Epithelial cell of proximal tubule (primary cell): Measurements from ENCODE around the gene NAV2. TPM values are rescaled to one million over a fixed set of nuclear protein-coding genes. Genes with fewer than 3 reads are reported as not detected.

Source experiments
- DNase-seq: peaks from one replicate; pipeline ENCODE4 v3.0.0-alpha.2; 2011; ENCODE audit warnings: low read depth
- H3K4me3 ChIP-seq: 2 replicates; pipeline ENCODE4 v1.5.1; 2011; ENCODE audit warnings: low read depth, mild to moderate bottlenecking, low read length
- total RNA-seq: library from RNA; depleted of rRNA; stranded (reverse); fragments of >200 nt; gene quantifications from 2 replicates; pipeline ENCODE4 v1.2.3, GENCODE V29; 2015
- TF ChIP-seq, protein P1 (sequence below): conservative IDR thresholded peaks from 2 replicates; pipeline ENCODE4 v1.5.1; 2012; ENCODE audit warnings: low read depth, mild to moderate bottlenecking, low read length

Gene NAV2
- total RNA-seq, 1 donor from 2014 or later: 19.0 TPM

DNA sequence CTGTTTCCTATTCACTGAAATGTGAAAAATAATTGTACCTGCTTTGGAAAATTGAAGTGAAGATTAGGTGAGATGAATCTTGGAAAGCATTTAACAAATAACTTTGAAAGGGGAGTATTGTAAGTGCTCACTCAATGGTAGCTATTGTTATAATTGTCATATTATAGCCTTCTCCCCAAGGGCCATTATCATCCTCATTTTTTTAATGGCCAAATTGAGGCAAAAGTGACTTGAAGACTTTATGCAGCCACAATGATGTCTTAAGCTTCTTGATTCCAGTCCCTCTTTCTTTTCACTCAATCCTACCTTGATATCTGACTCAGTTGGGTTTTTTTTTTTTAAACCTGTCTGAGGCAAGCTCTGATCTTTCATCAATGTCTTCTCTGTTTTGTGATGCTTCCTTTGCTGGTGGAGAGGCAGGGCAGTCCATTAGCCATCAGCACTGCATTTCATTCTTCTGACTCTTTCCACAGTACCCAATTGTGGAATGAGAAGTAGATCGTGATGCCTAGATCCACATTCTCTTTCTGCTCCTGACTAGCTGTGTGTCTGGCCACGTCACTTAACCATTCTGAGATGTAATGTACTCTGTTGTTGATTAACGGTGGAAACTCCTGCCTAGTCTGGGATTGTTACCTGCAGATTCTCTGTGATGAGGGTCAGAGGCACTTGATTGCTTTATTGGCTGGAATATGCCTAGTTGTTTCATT, 346.3 kb downstream of the NAV2 start:
- TF ChIP-seq, protein P1, sequence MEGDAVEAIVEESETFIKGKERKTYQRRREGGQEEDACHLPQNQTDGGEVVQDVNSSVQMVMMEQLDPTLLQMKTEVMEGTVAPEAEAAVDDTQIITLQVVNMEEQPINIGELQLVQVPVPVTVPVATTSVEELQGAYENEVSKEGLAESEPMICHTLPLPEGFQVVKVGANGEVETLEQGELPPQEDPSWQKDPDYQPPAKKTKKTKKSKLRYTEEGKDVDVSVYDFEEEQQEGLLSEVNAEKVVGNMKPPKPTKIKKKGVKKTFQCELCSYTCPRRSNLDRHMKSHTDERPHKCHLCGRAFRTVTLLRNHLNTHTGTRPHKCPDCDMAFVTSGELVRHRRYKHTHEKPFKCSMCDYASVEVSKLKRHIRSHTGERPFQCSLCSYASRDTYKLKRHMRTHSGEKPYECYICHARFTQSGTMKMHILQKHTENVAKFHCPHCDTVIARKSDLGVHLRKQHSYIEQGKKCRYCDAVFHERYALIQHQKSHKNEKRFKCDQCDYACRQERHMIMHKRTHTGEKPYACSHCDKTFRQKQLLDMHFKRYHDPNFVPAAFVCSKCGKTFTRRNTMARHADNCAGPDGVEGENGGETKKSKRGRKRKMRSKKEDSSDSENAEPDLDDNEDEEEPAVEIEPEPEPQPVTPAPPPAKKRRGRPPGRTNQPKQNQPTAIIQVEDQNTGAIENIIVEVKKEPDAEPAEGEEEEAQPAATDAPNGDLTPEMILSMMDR: no peak
- DNase-seq: peak; percentile 53
- H3K4me3 ChIP-seq: no peak overlapping the region

- no peak for DNase-seq
- H3K4me3 ChIP-seq: no peak overlapping the region
- TF ChIP-seq, protein P1: no peak
These were observed 347.0 kb downstream of the NAV2 start for GRCh38 chr11:20059587-20060021.

- TF ChIP-seq, protein P1: no peak
- no peak overlapping the region for H3K4me3 ChIP-seq
- peak; percentile 82 for DNase-seq
These were observed 347.5 kb downstream of the NAV2 start for GRCh38 chr11:20060181-20060580.

DNA sequence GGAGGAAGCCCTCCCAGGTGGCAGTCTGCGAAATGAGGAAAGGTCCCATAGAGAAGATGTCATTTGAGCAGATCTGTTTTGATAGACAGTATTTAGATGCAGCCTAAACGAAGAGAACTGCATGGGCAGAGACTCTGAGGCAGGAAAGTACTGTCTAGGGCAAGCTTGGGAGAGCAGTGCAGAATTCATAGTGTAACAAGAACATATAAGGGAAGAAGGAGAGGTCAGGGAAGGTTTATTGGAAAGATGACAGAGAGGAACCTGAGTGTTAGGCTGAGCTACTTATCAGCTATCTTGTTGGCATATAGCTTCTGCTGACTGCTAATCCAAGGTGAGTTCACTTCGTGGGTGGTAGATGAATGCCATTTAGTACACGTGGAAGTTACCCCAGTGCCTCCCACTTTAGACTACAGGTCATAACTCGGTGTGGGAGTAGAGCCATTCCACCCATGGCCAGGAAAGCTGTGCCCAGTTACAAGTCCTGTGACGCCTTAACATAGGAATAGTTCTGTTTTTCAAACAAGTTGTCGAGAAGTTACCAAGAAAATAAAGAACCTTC, 348.1 kb downstream of the NAV2 start:
- no peak for DNase-seq

GRCh38 chr11:20061776-20062175, 349.1 kb downstream of the NAV2 start:
- no peak for DNase-seq
- TF ChIP-seq, protein P1: no peak
- no peak overlapping the region for H3K4me3 ChIP-seq

More for the DNA sequence above, 348.1 kb downstream of the NAV2 start:
- H3K4me3 ChIP-seq: no peak overlapping the region
- TF ChIP-seq, protein P1: no peak

DNA sequence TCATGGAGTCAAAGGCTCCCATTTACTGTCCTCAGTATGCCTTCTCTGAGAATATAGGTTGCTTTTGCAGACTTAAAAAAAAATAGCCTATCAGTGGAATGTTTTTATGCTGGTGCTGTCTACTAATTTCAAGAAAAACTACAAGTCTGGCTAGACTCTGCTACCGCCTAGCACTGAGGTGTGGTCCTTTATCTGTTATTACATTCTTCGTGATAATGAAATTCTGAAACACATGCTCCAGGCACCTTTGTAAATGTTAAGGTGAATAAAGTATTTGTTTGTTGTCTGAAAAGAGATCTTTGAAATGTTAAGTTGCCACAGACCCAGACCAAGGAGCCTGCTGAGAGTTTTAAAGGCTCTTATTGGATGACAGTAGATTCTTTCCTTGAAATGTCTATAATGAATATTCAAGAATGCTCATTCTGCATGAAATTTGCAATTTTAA, 352.3 kb downstream of the NAV2 start:
- DNase-seq: no peak
- TF ChIP-seq, protein P1: no peak

More for the DNA sequence above, 352.3 kb downstream of the NAV2 start:
- H3K4me3 ChIP-seq: no peak overlapping the region
